ENCODE data around the gene OR2A42.
"Not testable (repeated sequence)": the region's sequence is repeated elsewhere in the genome, so short reads cannot be mapped to it uniquely, and the experiment has no call there.

The OR2A42 gene, protein sequence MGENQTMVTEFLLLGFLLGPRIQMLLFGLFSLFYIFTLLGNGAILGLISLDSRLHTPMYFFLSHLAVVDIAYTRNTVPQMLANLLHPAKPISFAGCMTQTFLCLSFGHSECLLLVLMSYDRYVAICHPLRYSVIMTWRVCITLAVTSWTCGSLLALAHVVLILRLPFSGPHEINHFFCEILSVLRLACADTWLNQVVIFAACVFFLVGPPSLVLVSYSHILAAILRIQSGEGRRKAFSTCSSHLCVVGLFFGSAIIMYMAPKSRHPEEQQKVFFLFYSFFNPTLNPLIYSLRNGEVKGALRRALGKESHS

DNA sequence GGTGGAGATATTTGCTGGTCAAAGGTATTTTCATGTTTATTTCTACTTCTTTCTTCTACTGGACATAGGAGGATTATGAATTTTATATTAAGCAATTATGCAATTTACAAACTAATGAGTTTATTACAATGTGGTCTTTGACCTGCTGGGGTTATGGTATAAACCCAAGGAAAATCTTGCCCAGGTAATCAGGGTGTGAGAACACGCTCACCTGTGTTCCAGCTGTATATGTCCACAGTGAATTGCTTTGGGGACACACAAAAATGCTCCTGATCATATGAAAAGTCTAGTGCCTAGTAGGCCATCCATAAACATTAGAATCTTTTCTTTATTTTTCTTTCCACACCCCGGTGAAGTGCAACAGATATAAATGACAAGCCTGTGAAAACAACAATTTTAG, at the start of gene OR2A42:
Gene OR2A42, minus strand, starts transcription at position 241 of the 400 bp plus-strand sequence. CDS start 6,762 bp downstream, outside the sequence.
- not testable (repeated sequence) for FAIRE-seq; DNase-seq (ENCODE audit: insufficient read length, low spot score)

DNA sequence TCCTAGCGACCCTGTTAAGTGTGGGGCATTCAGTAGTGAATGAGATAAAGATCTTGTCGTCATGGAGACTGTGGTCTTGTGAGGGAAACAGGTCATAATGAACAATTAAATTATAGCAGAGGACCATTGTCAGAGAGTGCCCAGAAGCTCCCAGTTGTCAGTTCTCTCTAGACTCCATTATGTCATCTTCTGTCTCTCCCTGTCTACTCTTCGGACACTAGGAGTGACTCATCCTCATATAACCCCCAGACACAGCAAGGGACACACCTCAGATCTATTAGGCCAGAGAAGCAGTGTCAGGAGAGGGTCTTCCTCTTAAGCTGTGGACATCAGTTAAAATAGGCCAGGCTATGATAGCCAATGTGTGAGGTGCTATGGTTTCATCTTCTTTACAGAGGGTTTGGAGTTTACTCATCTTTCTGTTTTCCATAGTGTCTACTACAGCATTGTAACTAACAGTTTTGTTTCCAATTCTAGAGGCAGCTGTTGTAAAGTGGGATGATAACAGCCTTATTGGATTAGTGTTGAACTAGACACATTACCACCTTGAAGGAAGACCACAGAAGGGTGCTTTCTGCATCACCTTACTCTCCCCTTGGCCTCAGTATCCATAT, 47.9 kb upstream of the OR2A42 start:
- FAIRE-seq; DNase-seq (ENCODE audit: insufficient read length, low spot score): not testable (repeated sequence)

- FAIRE-seq; DNase-seq (ENCODE audit: insufficient read length, low spot score): not testable (repeated sequence)
Measured at GRCh38 chr7:144283716-144284115, 44.3 kb upstream of the OR2A42 start.

GRCh38 chr7:144282490-144282889, 43.1 kb upstream of the OR2A42 start:
- not testable (repeated sequence) for FAIRE-seq; DNase-seq (ENCODE audit: insufficient read length, low spot score)

DNA sequence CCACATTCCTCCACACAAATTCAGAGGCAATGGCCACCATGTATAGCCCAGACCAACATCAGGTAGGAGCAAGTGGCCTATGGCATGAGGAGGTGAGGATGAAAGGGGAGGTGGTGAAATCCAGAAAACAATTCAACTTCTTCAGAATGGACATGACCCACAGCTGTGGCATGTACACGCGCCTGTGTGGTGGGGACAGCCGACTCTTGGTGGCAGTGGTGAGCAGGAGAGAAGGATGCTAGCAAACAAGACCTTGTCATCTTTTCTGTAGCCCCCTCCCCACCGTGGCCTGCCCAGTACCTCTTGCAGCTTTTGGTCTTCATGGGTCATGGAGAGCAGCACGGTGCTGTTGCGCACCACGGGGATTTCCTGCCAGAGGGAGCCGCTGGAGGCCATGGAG, 42.6 kb upstream of the OR2A42 start:
- not testable (repeated sequence) for FAIRE-seq; DNase-seq (ENCODE audit: insufficient read length, low spot score)

- FAIRE-seq; DNase-seq (ENCODE audit: insufficient read length, low spot score): not testable (repeated sequence)
Measured at GRCh38 chr7:144280010-144280409, 40.6 kb upstream of the OR2A42 start.

- not testable (repeated sequence) for FAIRE-seq; DNase-seq (ENCODE audit: insufficient read length, low spot score)
Measured at GRCh38 chr7:144275281-144275680, 35.9 kb upstream of the OR2A42 start.

DNA sequence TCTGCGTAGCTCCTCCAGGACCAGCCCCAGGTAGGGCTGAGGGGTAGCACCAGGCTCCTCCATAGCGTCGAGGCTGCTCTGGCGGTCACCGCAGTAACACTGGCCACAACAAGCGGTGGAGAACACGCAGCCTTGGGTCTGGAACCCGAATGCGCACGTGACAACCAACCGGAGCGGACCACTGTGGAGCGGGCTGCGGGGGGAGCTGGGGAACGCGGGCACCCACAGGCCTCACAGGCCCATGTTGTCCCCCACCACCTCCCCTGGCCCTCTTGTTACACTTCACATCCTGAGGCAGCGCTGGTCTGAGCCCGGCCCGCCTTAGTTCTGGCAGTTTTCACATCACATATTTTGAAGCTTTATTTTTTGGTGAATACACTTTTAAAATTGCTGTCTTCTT, 29.8 kb upstream of the OR2A42 start, which contains the start of gene CTAGE8:
Gene CTAGE8, minus strand, starts transcription at position 101 of the 400 bp plus-strand sequence. Its CDS starts 38 bp downstream, at position 63.
- not testable (repeated sequence) for FAIRE-seq

DNA sequence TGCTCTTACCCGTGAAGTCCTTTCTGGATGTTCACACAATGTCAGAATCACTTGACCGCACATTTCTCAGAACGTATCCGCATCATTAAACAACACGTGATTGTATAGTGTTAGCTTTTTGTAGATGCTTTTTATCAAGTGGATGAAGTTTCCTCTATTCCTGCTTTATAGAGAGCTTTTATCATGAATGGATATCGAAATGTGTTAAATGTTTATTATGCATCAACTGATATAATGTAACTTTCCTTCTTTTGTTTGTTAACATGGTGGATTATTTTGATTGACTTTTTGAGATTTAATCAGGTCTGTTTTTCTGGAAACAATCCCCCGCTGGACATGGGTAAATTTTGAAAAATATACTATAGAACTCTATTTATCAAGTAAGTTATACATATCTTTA, 25.3 kb upstream of the OR2A42 start, which contains the start of gene OR2A7:
Gene OR2A7, minus strand, starts transcription at position 101 of the 400 bp plus-strand sequence. CDS start 5,164 bp downstream, outside the sequence.
- FAIRE-seq; DNase-seq (ENCODE audit: insufficient read length, low spot score): not testable (repeated sequence)

More for the DNA sequence above, 29.8 kb upstream of the OR2A42 start, which contains the start of gene CTAGE8:
- not testable (repeated sequence) for DNase-seq (ENCODE audit: insufficient read length, low spot score)

- FAIRE-seq: not testable (repeated sequence)
Measured at GRCh38 chr7:144262128-144262527, 22.7 kb upstream of the OR2A42 start.

DNA sequence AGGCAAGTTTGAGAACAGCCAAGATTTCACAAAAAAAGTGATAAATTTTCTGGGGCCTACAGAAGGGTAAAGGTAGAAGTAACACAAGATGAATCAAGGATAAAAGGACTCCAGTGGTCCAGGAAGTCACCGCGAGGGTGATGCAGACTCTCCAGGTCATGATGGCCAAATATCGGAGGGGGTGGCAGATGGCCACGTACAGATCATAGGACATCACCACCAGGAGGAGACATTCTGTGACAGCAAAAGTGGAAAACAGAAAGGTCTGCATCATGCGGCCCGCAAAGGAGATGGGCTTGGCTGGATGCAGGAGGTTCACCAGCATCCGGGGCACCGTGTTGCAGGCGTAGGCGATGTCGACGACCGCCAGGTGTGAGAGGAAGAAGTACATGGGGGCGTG, 19.7 kb upstream of the OR2A42 start:
- FAIRE-seq: not testable (repeated sequence)

More at GRCh38 chr7:144262128-144262527, 22.7 kb upstream of the OR2A42 start:
- DNase-seq (ENCODE audit: insufficient read length, low spot score): not testable (repeated sequence)

GRCh38 chr7:144256112-144256511, 16.7 kb upstream of the OR2A42 start:
- DNase-seq (ENCODE audit: insufficient read length, low spot score): no peak
- no peak for FAIRE-seq
- no peak for TF ChIP-seq CTCF (IDR thresholded peaks at IDR 0.05; ENCODE audit: insufficient read depth, missing control alignments)

More for the DNA sequence above, 19.7 kb upstream of the OR2A42 start:
- not testable (repeated sequence) for DNase-seq (ENCODE audit: insufficient read length, low spot score)

DNA sequence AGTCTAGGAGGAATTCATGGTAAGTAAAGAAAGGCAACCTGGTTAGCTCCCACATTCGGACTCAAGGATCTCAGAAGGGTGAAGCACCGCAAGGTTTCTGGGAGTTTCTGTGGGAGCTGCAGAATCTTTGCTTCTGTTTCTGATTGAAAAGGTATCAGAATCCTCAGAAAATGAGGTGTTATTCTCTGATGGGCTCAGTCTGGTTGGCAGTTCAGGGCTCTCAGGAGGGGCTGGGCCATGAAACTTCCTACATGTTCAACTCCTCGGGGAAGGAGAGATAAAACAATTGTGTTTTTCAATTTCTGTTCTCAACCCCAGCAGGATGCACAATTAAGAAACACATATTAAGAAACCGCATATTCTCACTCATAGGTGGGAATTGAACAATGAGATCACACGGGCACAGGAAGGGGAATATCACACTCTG, 16.1 kb upstream of the OR2A42 start:
- no peak for TF ChIP-seq CTCF (IDR thresholded peaks at IDR 0.05; ENCODE audit: insufficient read depth, missing control alignments)
- DNase-seq (ENCODE audit: insufficient read length, low spot score): no peak
- no peak for FAIRE-seq

DNA sequence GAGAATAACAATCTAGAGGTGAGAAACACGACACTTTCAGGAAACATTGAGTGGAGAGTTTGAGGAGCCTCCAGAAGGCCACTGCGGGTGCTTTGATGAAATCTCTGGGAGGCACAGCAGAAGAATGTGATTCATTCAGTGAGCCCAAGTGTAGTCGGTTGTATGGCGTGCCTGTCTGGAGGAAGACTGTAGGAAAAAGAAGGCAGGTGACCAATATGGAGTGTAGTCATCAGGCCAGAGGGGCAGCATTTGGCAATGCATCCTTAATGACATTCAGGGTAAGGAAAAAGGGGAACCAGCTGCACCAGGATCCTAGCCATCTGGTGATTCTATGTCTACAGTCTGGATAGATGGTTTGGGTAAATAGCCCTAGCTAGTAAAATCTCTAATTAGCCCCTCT, 12.9 kb upstream of the OR2A42 start:
- FAIRE-seq; DNase-seq (ENCODE audit: insufficient read length, low spot score): not testable (repeated sequence)

GRCh38 chr7:144247674-144248330, 8.4 kb upstream of the OR2A42 start:
- FAIRE-seq; DNase-seq (ENCODE audit: insufficient read length, low spot score): not testable (repeated sequence)

GRCh38 chr7:144246967-144247366, 7.6 kb upstream of the OR2A42 start:
- not testable (repeated sequence) for DNase-seq (ENCODE audit: insufficient read length, low spot score); FAIRE-seq

GRCh38 chr7:144245372-144245771, 6.0 kb upstream of the OR2A42 start:
- not testable (repeated sequence) for FAIRE-seq; DNase-seq (ENCODE audit: insufficient read length, low spot score)

Measured in D721Med (cell line).